ENCODE data around the gene NELL1.

Gene NELL1

GRCh38 chr11:21604564-21604963 is 935.2 kb downstream of the NELL1 start:
- no peak for DNase-seq (ENCODE audit: insufficient read length, low spot score)
- FAIRE-seq: no peak

DNA sequence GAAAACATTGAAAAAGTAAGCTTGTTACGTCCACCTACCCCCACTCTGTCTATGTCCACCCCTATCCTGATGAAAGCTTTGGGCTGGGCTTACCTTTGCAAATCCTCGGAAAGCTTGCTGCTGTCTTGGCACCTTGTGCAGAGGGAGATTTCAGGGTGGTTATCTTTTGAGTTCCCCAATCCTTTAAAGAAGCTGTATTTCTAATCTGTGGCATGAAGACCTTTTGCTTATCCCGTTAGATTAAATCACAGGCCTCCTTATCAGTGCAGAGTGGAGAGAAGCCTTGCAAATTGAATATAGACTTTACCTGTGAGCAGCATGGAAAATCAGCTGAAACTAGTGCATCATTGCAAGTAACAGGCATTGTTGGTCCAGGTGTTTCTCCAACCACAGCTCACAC is 942.9 kb downstream of the NELL1 start:
- DNase-seq (ENCODE audit: insufficient read length, low spot score) (no peak), FAIRE-seq (no peak)

- DNase-seq (ENCODE audit: insufficient read length, low spot score) (no peak), FAIRE-seq (no peak)
Observed at GRCh38 chr11:21614961-21615360, 945.6 kb downstream of the NELL1 start.

DNA sequence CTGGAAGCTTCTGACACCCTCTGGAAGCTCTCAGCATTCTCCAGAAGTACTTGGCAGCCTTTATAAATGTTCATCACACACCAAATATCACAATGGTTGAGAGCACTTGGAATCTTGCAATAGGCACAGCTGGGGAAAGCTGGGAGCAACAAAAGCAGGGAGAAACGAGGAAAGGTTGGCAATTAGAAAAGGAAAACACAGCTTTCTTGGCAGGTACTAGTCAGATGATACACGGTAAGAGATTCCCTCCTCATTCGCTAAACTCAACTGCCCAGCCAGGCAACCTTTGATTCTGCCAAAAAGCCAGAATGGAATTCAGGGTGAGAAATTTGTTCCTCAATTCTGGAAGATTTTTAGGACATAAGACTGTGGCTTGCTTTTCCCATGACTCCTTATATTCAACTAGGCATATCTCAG is 946.6 kb downstream of the NELL1 start:
- FAIRE-seq (no peak), DNase-seq (ENCODE audit: insufficient read length, low spot score) (no peak)

DNA sequence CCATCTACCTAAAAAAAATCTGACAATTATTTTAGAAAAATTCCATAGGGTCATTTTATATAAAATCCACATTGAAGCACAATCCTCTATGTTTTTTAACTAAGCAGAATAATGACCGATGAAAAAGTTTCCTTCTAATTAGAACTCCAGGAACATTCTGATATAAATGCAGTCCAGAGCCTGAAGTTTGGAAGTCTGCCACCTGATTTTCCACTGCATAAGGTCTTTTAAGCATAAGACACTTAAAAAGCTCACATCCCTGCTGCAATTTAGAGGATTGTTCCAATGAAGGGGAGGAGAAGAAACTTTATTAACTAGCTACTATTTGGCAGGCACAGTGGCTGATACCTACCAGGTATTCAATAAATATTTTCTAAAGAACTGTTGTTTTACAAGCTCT is 953.2 kb downstream of the NELL1 start:
- no peak for DNase-seq (ENCODE audit: insufficient read length, low spot score)
- no peak for FAIRE-seq

DNA sequence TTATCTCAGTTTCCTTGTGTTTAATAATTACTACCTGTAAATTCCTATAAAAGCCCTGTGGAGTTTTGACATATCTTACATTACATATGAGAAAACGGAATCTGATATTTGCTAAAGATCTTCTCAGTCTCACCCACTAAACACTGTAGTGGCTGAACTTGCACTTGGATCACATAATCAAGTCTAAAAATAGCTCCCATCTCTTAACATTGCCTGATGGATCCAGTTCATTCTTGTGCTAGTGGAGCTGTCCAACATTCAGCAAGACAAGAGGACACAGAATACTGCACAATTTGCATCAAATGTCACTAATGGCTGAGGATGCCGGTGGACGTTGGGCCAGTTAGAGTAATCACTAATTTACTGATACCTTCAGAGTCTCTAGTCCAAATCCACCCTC is 953.6 kb downstream of the NELL1 start:
- DNase-seq (ENCODE audit: insufficient read length, low spot score) (no peak), FAIRE-seq (no peak)
